NCI-H226 (cell line): ENCODE results near the gene SMC2.

Experiments
- DNase-seq: peaks from one replicate; pipeline ENCODE4 v3.0.0-alpha.2; 2015

SMC2 gene

GRCh38 chr9:104107799-104108198 lies 13.7 kb downstream of the SMC2 start:
- no peak for DNase-seq

DNA sequence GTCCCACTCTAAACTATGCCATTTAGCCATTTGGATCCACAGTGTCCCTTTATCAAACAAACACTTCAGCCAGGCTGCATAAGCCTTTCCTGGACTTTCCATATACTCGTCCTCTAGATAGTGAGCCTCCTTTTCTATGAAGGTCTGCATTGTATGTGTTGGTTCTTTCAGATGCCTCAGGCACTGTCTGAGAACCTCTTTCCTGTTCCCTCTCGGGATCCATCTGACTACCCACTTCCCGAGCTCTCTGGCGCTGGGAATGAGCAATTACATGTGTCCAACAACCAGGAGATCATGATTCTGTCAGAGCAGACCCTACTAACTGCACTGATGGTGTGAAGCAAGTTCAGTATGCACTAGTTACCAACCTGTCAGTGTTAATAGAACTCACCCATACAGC lies 14.2 kb downstream of the SMC2 start:
- DNase-seq = no peak

- DNase-seq = no peak
These were observed 16.4 kb downstream of the SMC2 start for GRCh38 chr9:104110509-104110908.

DNA sequence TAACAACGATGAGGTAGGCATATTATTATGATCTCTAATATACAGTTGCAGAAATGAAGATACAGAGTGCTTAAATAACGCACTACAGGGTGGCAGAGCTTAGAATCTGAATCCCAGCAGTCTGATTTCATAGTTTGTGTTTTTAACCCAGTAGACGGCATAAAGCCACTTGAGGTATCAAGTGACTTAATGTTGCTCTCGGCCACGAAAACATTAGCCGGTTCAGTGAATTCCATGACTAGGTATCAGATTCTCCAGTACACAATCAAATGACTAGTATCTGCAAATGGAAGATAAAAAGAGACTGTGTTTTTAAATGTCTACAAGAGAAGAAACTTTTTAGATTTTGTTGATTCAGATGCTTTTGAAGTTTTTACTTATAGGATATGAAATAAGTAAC lies 24.8 kb downstream of the SMC2 start:
- no peak for DNase-seq

GRCh38 chr9:104121022-104121421 lies 26.9 kb downstream of the SMC2 start:
- DNase-seq = no peak

DNA sequence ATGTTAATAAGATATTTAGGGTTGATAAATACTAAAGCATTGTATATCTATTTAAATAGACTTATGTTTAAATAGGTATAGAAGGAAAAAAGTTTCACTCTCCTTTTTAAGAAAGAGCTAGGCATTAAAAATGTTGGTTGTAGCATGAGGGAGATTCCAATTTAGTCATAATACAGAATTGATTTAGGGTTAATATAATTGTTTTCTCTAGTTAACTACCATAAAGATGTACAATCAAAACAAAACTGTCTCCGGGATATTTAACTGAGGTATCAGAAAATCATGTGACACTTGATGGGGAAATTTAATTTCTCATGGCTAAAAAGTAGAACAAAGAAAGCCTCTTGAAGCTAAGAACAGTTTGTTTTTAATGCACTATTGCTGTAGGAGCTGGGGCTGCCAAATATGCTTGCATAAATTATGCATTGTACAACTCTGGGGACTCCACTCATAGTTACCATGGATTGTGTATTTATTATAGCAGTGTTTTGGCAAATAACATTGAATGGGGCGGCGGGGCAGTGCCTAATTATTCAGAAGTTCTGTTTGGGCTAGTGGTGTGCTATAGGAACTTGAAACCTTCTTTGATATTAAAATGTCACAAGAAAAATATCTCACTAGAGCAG lies 44.2 kb downstream of the SMC2 start:
- no peak for DNase-seq

GRCh38 chr9:104142799-104143549 lies 48.9 kb downstream of the SMC2 start:
- no peak for DNase-seq

DNA sequence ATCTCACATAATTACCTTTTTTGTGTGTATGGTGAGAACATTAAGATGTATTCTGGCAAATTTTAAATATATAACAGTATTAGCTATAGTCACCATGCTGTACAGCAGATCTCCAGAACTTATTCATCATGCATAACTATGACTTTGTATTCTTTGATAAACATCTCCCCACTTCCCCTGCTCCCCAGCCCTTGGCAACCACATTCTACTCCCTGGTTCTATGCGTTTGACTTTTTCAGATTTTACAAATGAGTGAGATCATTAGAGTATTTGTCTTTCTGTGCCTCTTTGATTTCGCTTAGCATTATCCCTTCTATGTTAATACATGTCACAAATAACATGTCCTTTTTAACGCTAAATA lies 49.4 kb downstream of the SMC2 start:
- no peak for DNase-seq

DNA sequence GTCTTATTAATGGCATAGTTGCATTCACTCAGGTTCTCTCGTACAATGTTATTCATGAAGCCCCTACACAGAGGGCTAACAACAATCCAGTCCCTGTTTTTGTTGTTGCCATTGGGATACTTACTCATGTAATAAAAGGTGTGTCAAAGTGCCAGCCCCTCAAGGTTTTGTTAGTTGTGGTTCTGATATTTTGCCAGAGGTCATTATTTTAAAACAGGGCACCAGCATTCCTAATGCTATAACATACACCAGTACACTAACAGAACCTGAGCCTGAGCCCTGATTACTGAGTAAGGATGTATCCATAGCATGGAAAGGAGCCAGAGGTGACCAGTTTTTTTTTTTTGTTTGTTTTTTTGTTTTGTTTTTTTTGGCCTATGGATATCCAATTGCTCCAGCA lies 50.2 kb downstream of the SMC2 start:
- DNase-seq = no peak

- DNase-seq = no peak
These were observed 79.0 kb downstream of the SMC2 start for GRCh38 chr9:104173067-104173466.

DNA sequence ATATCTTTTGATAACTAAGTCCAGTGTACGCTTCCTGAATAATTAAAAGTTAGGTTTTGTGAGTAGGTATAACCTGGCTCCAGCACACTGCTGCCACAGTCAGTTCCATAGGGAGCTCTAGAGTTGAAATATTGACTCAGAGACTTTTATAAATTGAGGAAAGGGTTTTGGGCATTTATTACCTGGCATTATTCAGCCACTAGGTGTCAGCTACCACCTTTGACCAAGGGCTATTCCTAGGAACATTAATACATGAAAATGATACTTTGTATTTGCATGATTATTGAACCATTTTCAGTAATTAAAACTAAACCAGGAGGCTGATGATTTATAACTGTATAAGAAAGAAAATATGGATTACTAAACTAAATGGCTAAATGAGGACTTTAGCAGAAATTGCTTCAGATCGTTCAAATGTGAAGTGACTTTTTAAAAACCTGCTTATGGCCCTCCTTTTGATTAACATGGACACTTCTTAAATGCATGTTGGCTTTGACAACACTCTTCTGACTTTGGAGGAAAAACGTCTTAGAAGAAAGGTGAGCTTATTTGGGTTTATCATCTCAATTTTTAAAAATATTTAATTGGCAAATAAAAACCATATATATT lies 83.0 kb downstream of the SMC2 start:
- no peak for DNase-seq

GRCh38 chr9:104177676-104178075 lies 83.6 kb downstream of the SMC2 start:
- no peak for DNase-seq
